ENCODE results near the gene HELQ.

GRCh38 chr4:83503974-83504373 is 48.4 kb upstream of the HELQ start:
- TF ChIP-seq TAF1 (IDR thresholded peaks at IDR 0.05; ENCODE audit: low read depth) = no peak
- TF ChIP-seq EZH2 (IDR thresholded peaks at IDR 0.05; ENCODE audit: borderline replicate concordance, insufficient read depth, low read length, poor library complexity, severe bottlenecking) = no peak
- TF ChIP-seq CTCF (IDR thresholded peaks at IDR 0.05; ENCODE audit: poor library complexity, severe bottlenecking) = no peak
- no peak for TF ChIP-seq RAD21 (conservative IDR thresholded peaks at IDR 0.05)
- TF ChIP-seq REST (IDR thresholded peaks at IDR 0.05; ENCODE audit: borderline replicate concordance) = no peak
- no peak for TF ChIP-seq POLR2AphosphoS5 (IDR thresholded peaks at IDR 0.05)
- no peak for TF ChIP-seq EP300 (conservative IDR thresholded peaks at IDR 0.05; ENCODE audit: poor library complexity, severe bottlenecking)
